HG03039 (cell line): Measurements from ENCODE around the gene BAZ1A.

Source experiments
- ATAC-seq: cut with Tn5 transposase; IDR thresholded peaks from one replicate; pipeline ENCODE4 v1.9.1; 2021; ENCODE audit warnings: mild to moderate bottlenecking, moderate library complexity; ENCODE audit not compliant: unreplicated experiment

BAZ1A gene, protein sequence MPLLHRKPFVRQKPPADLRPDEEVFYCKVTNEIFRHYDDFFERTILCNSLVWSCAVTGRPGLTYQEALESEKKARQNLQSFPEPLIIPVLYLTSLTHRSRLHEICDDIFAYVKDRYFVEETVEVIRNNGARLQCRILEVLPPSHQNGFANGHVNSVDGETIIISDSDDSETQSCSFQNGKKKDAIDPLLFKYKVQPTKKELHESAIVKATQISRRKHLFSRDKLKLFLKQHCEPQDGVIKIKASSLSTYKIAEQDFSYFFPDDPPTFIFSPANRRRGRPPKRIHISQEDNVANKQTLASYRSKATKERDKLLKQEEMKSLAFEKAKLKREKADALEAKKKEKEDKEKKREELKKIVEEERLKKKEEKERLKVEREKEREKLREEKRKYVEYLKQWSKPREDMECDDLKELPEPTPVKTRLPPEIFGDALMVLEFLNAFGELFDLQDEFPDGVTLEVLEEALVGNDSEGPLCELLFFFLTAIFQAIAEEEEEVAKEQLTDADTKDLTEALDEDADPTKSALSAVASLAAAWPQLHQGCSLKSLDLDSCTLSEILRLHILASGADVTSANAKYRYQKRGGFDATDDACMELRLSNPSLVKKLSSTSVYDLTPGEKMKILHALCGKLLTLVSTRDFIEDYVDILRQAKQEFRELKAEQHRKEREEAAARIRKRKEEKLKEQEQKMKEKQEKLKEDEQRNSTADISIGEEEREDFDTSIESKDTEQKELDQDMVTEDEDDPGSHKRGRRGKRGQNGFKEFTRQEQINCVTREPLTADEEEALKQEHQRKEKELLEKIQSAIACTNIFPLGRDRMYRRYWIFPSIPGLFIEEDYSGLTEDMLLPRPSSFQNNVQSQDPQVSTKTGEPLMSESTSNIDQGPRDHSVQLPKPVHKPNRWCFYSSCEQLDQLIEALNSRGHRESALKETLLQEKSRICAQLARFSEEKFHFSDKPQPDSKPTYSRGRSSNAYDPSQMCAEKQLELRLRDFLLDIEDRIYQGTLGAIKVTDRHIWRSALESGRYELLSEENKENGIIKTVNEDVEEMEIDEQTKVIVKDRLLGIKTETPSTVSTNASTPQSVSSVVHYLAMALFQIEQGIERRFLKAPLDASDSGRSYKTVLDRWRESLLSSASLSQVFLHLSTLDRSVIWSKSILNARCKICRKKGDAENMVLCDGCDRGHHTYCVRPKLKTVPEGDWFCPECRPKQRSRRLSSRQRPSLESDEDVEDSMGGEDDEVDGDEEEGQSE (N-terminal part only)

DNA sequence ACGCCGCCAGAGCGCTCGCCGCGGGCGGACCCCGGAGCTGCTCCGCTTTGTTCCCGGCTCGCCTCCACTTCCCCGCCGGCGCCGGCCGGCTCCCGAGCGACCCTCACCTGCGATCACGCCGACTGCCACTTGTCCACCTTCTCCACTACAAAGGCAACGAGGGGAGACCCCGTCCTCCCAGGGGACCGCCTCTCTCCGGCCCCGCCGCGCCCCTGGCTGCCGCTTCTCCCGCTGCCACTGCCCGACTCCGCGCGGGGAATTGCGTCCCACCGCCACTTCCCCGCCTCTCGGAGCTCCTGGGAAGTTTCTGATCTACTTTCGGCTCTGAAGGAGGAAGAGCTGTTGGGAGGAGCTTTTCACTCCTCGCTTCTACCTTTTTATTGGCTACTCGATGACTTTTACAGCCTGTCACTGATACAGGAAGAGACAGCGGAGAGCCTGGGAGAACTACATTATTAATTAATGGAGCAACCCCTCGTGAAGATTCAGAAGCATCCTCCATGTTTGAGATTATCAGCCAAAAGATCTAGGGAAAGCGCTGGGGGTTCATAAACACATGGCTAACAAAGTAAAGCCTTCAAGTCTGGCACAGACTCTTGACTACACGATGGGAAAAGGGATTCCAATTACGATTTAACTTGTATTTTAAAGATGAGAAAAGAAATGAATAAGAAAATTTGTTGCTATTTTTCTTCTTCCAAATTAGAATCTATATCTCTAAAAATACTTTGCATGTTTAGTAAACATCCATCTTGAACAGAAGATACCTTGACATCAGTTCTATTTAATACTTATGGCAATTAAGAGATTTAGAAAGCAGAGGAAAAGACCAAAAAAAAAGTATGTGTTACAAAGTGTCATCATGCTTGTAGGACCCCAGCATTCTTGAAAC lies at the start of gene BAZ1A:
Gene BAZ1A, minus strand, starts transcription at position 330 of the 892 bp plus-strand sequence. CDS start 756 bp downstream, outside the sequence.
- ATAC-seq: peak; percentile 25

DNA sequence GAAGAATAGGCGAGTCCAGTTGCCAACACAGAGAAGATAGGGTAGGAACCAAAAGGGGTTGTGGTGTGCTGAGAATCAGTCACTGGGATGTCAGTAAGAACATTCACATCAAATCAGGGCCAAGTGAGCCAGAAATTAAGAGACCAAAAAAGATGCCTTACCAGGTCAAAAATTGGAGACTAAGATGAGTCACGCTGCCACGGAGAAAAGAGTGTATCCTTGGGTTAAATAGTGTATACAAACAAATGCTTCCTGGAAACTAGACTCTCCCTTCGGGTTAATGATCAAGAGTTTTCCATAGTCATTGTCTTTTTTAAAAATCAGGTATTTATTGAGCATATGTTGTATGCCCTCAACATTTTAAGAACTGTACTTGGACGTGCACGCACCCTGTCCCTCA lies 45.2 kb upstream of the BAZ1A start:
- ATAC-seq: no peak

DNA sequence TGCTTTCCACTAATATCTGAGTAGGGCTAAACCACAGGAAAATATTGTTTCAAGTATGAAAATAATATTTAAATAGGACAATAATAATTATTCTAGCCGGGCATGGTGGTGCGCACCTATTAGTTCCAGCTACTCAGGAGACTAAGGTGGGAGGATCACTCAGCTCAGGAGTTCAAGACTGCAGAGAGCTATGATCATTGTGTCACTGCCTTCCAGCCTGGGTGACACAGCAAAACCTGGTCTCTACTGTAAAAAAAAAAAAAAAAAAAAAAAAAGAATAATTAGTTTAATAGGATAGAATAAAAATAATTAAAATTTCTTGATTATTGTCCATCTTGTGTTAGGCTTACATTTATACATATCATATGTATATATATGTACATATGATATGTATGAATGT lies 38.5 kb upstream of the BAZ1A start:
- no peak for ATAC-seq

DNA sequence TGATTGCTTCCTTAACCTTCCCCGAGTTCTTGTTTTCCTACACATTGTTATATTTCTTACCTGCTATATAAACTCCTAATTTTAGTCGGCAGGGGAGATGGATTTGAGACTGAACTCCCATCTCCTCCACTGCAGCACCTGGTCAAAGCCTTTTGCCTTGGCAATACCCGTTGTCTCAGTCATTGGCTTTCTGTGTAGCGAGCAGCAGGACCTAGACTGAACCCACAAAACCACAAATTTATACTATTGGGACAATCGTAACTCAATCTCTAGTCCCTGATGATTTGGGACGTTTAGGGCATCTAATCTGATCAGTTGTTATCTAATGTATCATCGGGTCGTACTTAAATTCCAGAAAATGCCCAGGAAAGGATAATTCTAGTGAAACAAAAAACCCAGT lies 37.8 kb upstream of the BAZ1A start:
- ATAC-seq: no peak

DNA sequence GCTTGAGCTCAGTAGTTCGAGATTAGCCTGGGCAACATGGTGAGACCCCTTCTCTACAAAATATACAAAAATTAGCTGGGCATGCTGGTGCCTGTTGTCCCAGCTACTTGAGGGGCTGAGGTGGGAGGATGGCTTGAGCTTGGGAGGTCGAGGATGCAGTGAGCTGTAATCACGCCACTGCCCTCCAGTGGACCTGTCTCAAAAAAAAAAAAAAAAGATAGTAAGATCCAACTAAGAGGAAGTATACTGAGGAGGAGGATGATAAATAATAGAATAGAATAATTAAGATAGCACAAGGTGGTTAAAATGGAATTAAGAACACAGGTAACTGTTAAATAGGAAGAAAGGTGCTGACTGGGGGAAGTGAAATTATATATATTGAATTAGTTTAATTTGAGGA lies 37.0 kb upstream of the BAZ1A start:
- no peak for ATAC-seq

DNA sequence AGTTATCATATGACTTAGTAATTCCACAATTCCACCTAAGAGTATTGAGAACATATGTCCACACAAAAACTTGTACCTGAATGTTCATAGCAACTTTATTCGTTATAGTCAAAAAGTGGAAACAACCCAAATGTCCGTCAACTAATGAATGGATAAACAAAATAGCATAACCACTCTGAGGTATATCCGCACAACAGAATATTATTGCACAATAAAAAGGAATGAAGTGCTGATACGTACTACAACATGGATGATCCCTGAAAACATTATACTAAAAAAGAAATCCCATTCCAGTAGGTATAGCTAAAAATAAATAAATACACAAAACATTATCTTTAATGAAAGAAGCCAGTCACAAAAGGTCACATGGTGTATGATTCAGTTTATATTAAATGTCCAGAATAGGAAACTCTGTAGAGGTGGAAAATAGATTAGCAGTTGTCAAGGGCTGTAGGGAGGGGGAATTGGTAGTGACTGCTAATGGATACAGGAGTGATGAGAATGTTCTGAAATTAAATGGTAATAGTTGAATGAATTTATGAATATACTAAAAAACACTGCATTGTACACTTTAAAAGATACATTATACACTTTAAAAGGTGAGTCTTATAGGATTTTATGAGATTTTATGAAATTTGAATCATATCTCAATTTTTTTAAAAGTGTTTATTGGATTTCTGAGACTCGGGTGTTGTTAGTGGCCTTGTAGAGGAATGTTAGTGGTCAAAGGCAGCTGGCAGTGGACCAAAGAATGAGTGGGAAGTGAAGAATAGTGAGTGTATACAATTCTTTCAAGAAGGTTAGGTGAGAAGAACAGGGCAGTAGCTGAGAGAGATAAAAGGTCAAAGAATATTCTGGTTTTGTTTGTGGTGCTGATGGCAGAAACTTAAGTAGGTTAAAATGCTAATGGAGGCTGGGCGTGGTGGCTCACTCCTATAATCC lies 36.3 kb upstream of the BAZ1A start:
- no peak for ATAC-seq

DNA sequence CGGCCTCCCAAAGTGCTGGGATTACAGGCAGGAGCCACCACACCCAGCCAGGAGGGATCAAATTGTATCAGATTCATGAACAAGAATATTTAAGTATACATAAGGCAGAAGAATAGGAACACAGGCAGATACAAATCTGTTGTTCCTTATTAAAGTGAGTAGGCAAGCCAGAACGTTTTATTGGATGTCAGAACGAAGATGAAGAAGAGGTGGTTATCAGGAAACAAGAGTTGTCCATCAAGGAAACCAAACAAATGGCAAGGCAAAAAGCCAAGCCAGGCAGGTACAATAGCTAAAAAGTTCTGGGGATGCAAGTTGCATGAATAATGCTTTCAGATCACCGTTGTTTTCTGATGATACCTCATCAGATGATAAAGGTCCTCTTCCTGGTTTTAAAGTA lies 31.1 kb upstream of the BAZ1A start:
- ATAC-seq: no peak

DNA sequence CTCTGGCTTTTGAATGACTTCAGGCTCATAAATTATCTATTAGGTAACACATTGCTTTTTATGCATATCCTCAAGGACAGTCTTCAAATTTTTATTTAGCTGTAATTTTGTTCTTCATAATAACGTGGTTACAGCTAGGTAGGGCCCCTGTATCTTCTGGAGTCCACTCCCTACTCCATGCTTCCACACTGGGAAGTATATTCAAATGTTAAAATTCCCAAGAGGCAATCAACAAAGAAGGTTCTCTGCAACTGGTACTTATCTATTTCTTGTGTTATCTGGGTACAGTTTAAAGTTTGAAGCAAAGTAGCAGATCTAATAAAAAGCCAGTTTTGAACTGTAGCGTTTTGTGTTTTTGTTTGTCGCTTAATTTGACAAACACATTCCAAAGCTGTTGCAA lies 20.1 kb upstream of the BAZ1A start:
- no peak for ATAC-seq

DNA sequence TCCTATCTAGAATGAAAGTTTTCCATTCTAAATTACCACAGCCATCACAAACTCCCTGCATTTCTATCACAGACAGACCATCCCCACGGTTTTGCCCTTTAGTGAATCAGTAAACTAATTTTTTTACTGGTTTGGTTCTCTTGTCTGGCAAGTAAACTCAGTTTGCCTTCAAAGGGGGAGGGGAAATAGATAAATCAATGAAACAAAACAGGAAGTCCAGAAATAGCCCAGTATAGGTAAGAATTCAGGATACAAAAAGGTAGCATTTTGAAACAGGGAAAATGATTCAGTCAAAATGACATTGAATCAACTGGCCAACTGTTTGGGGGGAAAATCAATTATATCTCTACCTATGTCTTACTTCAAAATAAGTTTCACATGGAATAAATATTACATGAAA lies 15.8 kb upstream of the BAZ1A start:
- no peak for ATAC-seq

DNA sequence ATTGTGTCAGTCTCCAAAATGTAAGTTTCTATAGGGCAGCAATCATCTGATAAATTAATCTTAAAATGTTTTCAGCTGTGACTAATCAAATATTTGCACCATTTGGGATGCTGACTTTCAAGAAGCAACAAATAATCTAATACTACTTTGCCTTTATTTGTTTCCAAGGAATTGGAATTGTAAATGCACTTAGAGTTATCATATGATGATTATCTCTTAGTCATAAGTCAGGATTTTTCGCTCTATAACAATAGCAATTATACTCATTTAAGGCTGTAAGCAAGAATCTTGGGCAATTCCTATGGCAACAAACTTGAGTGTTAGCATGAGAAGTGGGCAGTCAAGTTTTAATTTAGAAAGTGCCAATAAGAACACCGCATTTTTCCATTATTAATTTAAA lies 13.0 kb upstream of the BAZ1A start:
- no peak for ATAC-seq

DNA sequence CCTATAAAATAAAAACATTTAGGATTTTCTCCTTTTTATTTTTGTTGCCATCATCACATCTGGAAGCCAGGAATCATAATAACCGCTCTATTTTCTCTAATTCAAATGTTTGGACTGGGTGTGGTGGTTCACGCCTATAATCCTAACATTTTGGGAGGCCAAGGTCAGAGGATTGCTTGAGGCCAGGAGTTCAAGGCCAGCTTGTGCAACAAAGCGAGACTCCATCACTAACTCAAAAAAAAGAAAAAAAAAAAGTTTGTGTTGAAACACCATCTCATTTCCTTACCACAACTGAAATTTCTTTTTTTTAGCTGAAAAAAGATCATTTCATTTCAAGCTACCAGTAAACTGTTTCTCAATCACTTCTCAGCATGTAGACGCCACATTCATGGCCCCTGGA lies 8.8 kb upstream of the BAZ1A start:
- ATAC-seq: no peak

DNA sequence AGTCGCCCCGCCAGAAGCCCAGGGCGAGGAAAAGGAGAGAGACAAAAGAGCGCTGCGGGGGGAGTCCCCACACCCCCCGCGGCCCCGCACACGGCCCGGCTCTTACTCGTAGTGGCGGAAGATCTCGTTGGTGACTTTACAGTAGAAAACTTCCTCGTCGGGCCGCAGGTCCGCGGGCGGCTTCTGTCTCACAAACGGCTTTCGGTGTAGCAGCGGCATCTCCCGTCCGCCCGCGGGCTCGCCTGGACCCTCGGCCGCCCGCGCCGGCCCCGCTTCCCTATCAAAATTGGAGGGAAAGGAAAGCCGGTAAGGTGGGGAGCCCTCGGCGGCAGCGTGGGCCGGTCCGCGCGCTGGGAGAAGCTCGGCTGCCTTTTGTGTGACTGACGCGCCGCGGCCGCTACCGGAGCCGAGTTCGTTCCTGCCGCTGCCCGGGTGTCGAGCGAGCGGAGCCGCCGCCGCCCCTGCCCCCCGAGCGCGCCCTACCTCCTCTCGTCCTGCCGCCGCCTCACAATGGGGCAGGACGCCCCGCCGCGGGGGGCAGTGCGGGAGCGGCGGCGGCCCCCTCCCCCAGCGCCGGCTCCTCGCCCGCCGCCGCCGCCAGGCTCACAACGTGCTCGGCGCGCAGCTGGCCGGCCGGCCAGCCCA lies 652 bp downstream of the BAZ1A start:
- peak; percentile 24 for ATAC-seq

DNA sequence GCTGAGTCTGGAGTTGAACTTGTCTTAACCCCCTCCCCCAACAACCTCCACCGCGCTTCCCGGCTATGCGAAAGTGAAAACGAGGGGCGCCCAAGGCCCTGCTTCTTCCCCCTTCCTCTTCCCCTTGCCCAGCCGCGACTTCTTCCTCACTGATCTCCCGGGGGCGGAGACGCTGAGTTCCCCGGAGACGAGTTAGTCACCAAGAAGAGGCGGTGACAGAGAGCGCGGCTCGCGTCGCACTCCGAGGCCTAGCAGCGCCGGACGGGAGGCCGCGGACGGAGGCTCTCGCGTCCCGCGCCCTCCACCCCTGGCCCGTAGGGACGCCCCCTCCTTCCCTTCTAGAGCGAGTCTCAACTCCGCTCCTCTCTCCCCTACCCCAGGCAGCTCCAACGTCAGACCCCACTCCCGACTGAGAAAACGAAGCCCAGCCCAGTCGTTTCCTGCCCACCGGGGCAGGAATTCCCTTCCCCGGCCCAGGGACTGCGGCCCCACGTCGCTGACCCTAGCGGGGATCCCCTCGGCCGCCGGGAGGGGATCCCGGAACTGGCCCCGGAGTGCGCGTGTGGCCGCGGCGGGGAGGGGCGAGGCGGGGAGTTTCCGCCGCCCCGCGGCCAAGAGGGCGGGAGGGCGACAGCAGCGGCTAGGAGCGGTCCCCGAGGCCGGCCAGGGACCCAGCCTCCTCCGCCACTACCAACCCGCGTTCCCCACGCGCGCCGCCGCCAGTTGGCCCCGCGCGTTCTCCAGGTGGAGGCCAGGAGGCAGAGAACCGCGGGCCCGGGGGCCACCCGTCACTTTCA lies 1.4 kb downstream of the BAZ1A start:
- peak; percentile 56 for ATAC-seq

DNA sequence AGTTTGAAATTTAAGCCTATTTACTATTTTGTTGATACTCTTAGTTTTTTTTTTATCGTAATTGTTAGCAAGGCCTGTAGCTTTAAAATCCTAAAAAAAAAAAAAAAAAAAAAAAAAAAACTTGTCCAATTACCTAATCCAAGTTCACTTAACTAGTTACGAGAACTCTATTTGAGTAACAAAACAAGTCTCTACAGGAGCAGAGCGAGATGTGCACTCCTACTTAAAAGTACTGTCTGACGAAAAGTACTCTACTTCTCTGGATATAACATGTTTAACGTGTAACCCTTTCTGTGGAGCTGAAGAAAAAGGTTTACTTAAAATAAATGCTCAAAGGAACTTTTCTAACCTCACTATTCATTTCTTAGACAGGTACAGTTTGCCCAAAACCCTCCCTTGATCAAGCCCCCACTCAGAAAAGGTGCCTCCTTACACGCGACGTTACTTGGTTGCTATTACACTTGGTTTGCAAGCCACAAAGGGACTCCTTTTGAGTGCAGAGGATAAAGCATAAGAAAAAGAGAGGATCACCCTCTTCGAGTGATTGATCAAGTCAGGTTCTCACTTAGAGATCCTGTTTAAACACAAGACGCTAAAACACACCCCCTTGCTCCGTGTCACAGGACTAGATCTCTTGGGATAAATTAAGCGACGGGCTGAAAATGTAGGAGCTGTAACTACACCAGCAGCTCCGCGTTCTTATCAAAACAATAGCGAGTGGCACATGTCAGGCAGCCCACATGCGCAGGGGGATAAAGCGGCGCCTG lies 2.2 kb downstream of the BAZ1A start:
- no peak for ATAC-seq

DNA sequence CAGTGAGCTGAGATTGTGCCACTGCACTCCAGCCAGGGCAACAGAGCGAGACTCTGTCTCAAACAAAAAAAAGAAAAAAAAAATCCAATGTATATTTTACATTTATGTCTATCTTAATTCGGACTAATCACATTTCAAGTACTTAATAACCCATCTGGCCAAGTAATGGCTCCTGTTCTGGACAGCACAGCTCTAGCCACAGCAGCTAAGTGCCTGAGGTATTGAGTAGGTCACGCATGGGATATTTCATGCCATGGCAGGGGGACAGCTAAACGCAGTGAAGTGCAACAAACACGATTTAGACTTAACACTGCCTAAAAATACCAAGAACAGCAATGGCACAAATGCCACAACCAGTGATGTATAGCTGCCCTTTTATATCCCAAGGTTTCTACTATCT lies 8.0 kb downstream of the BAZ1A start:
- no peak for ATAC-seq

DNA sequence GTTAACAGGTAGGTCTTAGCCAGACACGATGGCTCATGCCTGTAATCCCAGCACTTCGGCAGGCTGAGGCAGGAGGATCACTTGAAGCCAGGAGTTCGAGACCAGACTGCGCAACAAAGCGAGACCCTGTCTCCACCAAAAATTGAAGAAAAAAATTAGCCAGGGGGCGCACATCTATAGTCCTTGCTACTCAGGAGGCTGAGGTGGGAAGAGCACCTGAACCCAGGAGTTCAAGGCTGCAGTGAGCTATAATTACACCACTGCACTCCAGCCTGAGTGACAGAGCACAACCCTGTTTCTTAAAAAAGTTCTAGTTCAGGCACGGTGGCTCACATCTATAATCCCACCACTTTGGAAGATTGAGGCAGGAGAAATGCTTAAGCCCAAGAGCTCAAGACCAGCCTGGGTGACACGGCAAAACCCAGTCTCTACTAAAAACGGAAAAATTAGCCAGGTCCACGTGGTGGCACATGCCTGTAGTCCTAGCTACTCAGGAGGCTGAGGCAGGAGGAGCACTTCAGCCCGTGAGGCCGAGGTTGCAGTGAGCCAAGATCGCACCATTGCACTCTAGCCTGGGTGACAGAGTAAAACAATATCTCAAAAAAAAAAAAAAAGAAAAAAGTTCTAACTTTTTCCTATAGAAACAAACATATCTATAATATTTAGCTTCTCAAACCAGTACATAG lies 9.1 kb downstream of the BAZ1A start:
- ATAC-seq: no peak

DNA sequence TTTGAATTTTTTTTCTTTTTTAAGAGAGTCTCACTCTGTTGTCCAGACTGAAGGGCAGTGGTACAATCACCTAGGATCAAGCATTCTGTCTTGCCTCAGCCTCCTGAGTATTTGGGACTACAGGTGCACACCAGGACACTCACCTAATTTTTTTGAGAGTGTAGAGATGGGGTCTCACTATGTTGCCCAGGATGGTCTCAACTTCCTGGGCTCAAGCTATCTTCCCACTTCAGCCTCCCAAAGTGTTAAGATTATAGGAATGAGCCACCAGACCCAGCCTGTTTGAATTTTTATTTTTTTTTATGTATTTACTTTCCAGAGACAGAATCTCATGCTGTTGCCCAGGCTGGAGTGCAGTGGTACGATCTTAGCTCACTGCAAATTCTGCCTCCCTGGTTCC lies 11.3 kb downstream of the BAZ1A start:
- no peak for ATAC-seq
